Stimulated activated CD8-positive, alpha-beta memory T cell treated with anti-CD3 and anti-CD28 coated beads, Interleukin-15, amount 100 ng/mL, for 1 hour (primary cell): ENCODE measurements around the gene TAGAP.
"Not testable (repeated sequence)": the region's sequence is repeated elsewhere in the genome, so short reads cannot be mapped to it uniquely, and the experiment has no call there.

Source experiments
- DNase-seq: peaks from one replicate; pipeline ENCODE4 v3.0.0-alpha.2; 2020; ENCODE audit warnings: low read depth

The TAGAP gene

DNA sequence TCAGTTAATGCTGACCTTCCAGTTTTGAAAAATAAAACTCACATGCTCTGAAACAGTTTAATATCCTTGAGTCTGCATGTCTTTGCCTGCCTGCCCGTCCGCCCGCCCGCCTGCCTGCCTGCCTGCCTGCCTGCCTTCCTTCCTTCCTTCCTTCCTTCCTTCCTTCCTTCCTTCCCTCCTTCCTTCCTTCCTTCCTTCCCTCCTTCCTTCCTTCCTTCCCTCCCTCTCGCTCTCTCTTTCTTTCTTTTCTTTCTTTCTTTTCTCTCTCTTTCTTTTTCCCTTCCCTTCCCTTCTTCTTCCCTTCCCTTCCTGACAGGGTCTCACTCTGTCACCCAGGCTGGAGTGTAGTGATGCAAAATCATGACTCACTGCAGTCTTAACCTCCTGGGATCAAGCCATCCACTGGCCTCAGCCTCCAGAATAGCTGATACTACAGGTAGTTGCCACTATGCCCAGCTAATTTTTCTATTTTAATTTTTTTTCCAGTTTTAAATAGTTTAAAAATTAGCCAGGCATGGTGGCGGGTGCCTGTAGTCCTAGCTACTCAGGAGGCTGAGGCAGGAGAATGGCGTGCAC is 34.7 kb downstream of the TAGAP start:
- DNase-seq: not testable (repeated sequence)

DNA sequence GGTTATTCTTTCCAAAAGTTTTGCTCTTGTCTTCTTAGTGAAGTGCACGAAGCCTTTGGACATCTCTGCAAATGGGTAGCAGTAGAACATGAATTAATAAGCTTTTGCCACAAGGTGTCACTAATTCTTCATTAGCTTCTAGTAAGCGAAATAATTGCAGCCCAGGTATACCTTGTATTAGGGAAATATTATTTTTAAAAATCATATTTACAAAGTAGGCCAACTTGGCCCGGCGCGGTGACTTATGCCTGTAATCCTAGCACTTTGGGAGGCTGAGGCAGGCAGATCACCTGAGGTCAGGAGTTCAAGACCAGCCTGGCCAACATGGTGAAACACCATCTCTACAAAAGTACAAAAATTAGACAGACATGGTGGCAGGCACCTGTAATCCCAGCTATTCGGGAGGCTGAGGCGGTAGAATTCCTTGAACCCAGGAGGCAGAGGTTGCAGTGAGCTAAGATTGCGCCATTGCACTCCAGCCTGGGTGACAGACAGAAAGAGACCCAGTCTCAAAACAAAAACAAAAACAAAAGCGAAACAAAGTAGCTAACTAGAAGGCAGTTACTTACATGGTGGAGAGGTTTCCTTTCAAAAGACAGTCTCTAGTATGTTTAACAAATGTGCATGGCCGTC is 36.0 kb downstream of the TAGAP start:
- no peak for DNase-seq

GRCh38 chr6:159007510-159007909 is 37.3 kb downstream of the TAGAP start:
- no peak for DNase-seq

DNA sequence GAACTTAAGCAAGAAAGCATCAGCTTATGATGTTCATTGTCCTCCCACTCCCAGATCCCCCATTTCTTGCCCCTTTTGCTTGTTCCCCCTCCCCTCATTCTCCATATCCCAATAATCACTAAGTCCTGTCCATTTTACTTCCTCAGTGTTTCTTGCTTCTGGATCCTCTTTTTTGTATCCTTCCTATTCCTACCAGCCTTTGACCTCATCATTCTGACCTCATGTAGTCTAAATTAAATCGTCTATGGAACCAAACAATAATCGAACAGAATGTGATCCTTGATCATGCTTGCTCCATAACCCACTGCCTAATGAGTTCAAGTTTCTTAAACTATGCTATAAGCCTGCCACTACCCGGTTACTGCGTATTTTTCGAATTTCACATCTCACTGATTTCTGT is 39.4 kb downstream of the TAGAP start:
- no peak for DNase-seq

DNA sequence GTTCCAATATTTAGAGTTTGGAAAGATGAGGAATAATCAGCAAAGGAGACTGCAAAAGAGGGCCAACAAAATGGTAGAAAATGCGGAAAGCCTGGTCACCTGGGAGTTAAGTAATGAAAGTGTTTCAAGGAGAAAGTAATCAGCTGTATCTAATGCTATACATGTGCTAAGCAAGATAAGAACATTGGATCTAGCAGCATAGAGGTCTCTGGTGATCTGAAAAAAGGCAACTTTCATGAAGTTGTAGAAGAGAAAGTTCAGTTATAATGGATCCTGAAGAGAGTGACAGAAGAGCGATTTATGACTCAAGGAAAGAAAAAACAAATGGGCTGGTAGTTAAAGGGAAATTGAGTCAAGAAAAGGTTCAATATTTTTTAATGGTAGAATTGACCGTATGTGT is 40.2 kb downstream of the TAGAP start:
- DNase-seq: no peak

DNA sequence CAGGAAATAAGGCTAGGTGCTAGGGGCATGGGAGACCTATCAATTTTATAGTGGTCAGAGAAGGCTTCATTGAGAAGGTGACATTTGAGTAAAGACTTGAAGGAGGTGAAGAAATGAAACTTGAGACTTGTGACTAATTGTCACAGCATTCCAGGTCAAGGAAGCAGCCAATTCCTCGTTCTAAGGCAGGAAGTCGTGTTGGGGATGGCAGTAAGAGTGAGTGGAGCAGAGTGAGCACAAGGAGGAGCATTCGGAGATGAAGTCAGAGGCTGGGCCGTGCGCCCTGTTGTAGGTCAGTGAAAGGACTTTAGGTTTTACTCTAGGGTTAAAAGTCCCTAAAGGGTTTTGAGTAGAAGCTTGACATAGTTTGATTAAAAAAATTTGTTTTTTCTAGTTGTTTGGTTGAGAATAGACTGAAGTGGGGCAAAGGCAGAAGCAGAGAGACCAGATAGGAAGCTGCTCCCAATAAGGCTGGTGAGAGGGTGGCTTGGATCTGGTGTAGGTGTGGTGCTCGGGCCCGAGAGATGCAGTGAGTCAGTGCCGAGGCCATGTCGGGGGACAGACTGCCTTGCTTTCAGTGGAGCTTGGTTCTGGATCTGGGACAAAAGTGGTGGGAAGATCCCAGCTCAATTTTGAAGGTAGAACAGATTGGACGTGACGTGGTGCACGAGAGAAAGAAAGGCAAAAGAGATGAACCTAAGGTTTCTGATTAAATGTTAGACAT is 42.2 kb downstream of the TAGAP start:
- DNase-seq: no peak

GRCh38 chr6:158999666-159000403 is 45.0 kb downstream of the TAGAP start, which contains the start of gene RSPH3:
Gene RSPH3, minus strand, starts transcription at chr6:159000202. Its CDS starts 652 bp downstream, at chr6:158999550.
- peak; percentile 74 for DNase-seq

- no peak for DNase-seq
Measured at GRCh38 chr6:158999154-158999665, 45.6 kb downstream of the TAGAP start.

- DNase-seq: no peak
Measured at GRCh38 chr6:158996856-158997255, 47.9 kb downstream of the TAGAP start.

DNA sequence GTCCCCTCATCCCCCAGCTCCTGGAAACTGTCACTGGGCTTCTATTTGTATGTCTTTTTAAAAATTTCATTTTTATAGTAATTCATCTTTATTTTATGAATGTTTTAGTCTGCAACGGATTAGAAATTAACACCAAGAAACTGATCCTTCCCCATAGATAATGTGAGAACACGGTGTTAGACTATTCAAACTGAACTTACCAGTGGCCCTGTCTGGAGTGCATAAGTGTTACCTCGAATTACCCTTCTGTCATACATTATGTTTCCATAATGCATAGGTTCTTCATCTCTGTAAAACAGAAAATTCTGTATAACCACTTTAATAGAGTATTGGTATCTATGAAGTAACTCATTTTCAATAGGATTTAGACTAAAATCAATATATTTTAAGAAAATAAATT is 51.2 kb downstream of the TAGAP start:
- DNase-seq: no peak

GRCh38 chr6:158991017-158991723 is 53.6 kb downstream of the TAGAP start:
- no peak for DNase-seq

GRCh38 chr6:158989711-158990110 is 55.1 kb downstream of the TAGAP start:
- DNase-seq: not testable (repeated sequence)

DNA sequence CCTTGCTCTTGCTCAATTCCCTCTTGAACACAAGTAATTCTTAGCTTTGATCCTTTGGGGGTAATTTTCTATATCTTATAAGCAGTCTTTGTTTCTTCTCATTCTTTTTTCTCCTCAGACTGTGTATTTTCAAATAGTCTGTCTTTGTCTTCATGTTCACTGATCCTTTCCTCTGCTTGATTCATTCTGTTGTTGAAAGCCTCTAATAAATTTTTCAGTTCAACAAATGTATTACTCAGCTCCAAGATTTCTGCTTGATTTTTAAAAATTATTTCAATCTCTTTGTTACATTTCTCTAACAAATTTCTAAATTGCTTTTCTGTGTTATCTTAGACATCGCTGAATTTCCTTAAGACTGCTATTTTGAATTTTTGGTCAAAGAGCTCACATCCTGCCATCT is 56.3 kb downstream of the TAGAP start:
- no peak for DNase-seq

DNA sequence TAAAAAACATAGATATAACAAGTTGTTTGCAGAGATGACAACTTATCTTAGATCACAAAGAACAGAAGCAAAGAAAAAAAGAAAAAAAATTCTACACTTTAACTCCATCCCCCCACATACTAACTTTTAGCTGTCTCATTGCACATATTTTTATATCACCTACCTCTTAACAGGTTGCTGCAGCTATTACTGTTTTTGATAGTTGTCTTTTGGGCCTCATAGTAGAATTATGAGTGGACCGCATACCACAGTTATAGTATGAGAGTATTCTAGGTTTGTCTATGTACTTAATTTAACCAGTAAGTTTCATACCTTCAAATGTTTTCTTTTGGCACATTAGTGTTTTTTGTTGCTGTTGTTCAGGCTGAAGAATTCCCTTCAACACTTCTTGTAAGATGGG is 57.1 kb downstream of the TAGAP start:
- no peak for DNase-seq
